Heart left ventricle (tissue), 16 donors: ENCODE results near the gene RSL24D1. TPM values are rescaled to one million over a fixed set of nuclear protein-coding genes. Genes with fewer than 3 reads are reported as not detected.

ENCODE experiments used
- ATAC-seq, 4 donors: fragments of 200-7000 bp; cut with Tn5 transposase; one replicate each; pipeline ENCODE4 v1.9.1; 2020 to 2022; ENCODE audit warnings: moderate library complexity in 4 of 4, mild to moderate bottlenecking in 3 of 4, moderate number of reproducible peaks in 1 of 4
- DNase-seq, 5 donors: peaks; one replicate each; pipeline ENCODE4 v3.0.0-alpha.2; 2020
- H3K27ac ChIP-seq, 12 donors: fragments of 200-600 bp; sonication (generic) in 4 of 12; one replicate each; pipeline versions ENCODE4 v1.5.0 to v1.8.0; 2016 to 2022; ENCODE audit warnings: mild to moderate bottlenecking in 2 of 12
- H3K27me3 ChIP-seq, 9 donors: fragments of 200-600 bp; sonication (generic) in 2 of 9; one replicate each; pipeline versions ENCODE4 v1.5.1 to v1.8.0; 2016 to 2022; ENCODE audit warnings: mild to moderate bottlenecking in 3 of 9
- H3K36me3 ChIP-seq, 9 donors: fragments of 200-600 bp; sonication (generic) in 2 of 9; one replicate each; pipeline versions ENCODE4 v1.5.0 to v1.8.0; 2018 to 2022; ENCODE audit warnings: mild to moderate bottlenecking in 2 of 9
- H3K4me1 ChIP-seq, 12 donors: fragments of 200-600 bp; sonication (generic) in 4 of 12; one replicate each; pipeline versions ENCODE4 v1.5.0 to v1.8.0; 2016 to 2022; ENCODE audit warnings: mild to moderate bottlenecking in 3 of 12
- H3K4me3 ChIP-seq, 12 donors: fragments of 200-600 bp; sonication (generic) in 4 of 12; one replicate each; pipeline versions ENCODE4 v1.5.0 to v1.8.0; 2017 to 2022; ENCODE audit warnings: mild to moderate bottlenecking in 9 of 12, moderate library complexity in 4 of 12
- H3K9me3 ChIP-seq, 12 donors: fragments of 200-600 bp; sonication (generic) in 4 of 12; one replicate each; pipeline versions ENCODE4 v1.5.0 to v1.8.0; 2016 to 2022; ENCODE audit warnings: mild to moderate bottlenecking in 1 of 12
- CTCF ChIP-seq, 12 donors: fragments of 200-600 bp; sonication (generic) in 4 of 12; IDR thresholded peaks; one replicate each; pipeline versions ENCODE4 v1.5.0 to v1.8.0; 2018 to 2022; ENCODE audit warnings: antibody characterized with exemption in 12 of 12, mild to moderate bottlenecking in 5 of 12
- POLR2A ChIP-seq, 2 donors: fragments of 450-650 bp; IDR thresholded peaks; one replicate each; pipeline ENCODE4 v1.6.1; 2017; ENCODE audit warnings: antibody characterized with exemption in 2 of 2, mild to moderate bottlenecking in 2 of 2, moderate library complexity in 2 of 2
- WGBS, 4 donors: extraction: QIAGEN DNeasy Blood & Tissue Kit in 2 of 4; methylation state at CpG; one replicate each; pipeline versions ENCODE4 v1.1.5 to v1.1.7; 2013 to 2018; 5-methylcytosine and 5-hydroxymethylcytosine counted together
- intact Hi-C, 10 donors: fragments of 100-400 bp; cut with DNase I; formaldehyde crosslinking; loops; one replicate each; pipeline versions ENCODE4 v1.11.1 to v1.14.2; 2022
- polyA plus RNA-seq, 2 donors: library from polyadenylated mRNA; stranded (reverse); fragments of 200-250 nt; gene quantifications; one replicate each; pipeline ENCODE4 v1.2.3, GENCODE V29; 2013
- total RNA-seq, 9 donors: library from RNA; depleted of rRNA in 2 of 9; stranded (reverse); fragments of >200 nt in 2 of 9; fragmentation: NEBNext Ultra II Directional in 3 of 9; extraction: Animal tissue kit (Norgen Biotek cat#: 25700) in 3 of 9; gene quantifications; one replicate each; pipeline versions ENCODE4 v1.1.0 to v1.2.4, GENCODE V29; 2016 to 2023
- donor health status: ischemic (EF 13 %, LVEDD 7.1; RV severe dilation, severe dysfunction).
- donor health status: healthy with polysubstance abuse.
- donor health status: DM: no; HTN: yes; CAD: no.
- donor health status: DM: no; HTN: no; CAD: no.
- donor health status: ischemic (EF 25% LVEDD 6.9; RV normal size, moderate dysfunction).
- donor health status: ischemic (EF 25% LVEDD 5.7; RV mildly dilated, moderate dysfunction).
- donor health status: healthy.
- donor health status: DM: yes; HTN: yes; CAD: no.
- donor health status: ischemic (EF 35%, LVEDD 5.7; RV mildly dilated, moderate dysfunction).
- donor health status: nonischemic (EF 11% LVEDD 7.7; RV severe dilation, severe dysfunction).
- donor health status: DM: yes; HTN: yes; CAD: no.
- donor health status: PGD.
- donor health status: ischemic (EF 29% LVEDD 5.4; RV normal size, mild dysfunction).
- donor health status: nonischemic (EF 23%, LVEDD 6.1; RV moderate dilation, normal function).

RSL24D1 gene
- total and polyA plus RNA-seq, 11 donors = 25.5 to 51.9 (median 39.8) TPM

GRCh38 chr15:55241186-55241585 is 44.4 kb upstream of the RSL24D1 start:
- Histone ChIP-seq H3K9me3 (no peaks in the 10 kb centered on the region), H3K4me3 (no peak overlapping the region), H3K27ac (no peak overlapping the region), H3K36me3 (no peaks in the 10 kb centered on the region), H3K4me1 (peaks cover 0 to 19% (median 0%) of the 10 kb centered on the region in 12 donors), H3K27me3 (no peaks in the 10 kb centered on the region)
- WGBS, 4 donors = 76 to 86% (median 79%) methylated on average over 1 of the region's 1 CpG
- intact Hi-C loops = no loop called here
- ATAC-seq (no peak), DNase-seq (no peak)
- no peak for TF ChIP-seq POLR2A (IDR thresholded peaks at IDR 0.05)

GRCh38 chr15:55240125-55240760 is 43.5 kb upstream of the RSL24D1 start:
- H3K4me1 ChIP-seq = peaks cover 0 to 19% (median 0%) of the 10 kb centered on the region in 12 donors
- ATAC-seq = no peak
- WGBS, 4 donors = 74 to 77% (median 74%) methylated on average over 3 of the region's 3 CpGs
- no peaks in the 10 kb centered on the region for H3K27me3 ChIP-seq
- H3K27ac ChIP-seq = no peak overlapping the region
- TF ChIP-seq POLR2A (IDR thresholded peaks at IDR 0.05) = no peak
- no peak for TF ChIP-seq CTCF (IDR thresholded peaks at IDR 0.05)
- no peak for DNase-seq
- intact Hi-C loops = no loop called here
- no peaks in the 10 kb centered on the region for H3K9me3 ChIP-seq
- H3K4me3 ChIP-seq = no peak overlapping the region
- H3K36me3 ChIP-seq = no peaks in the 10 kb centered on the region

- ATAC-seq = no peak
- intact Hi-C loops = no loop called here
- TF ChIP-seq CTCF (IDR thresholded peaks at IDR 0.05) (no peak), POLR2A (IDR thresholded peaks at IDR 0.05) (no peak)
- Histone ChIP-seq H3K4me3 (no peak overlapping the region), H3K4me1 (peaks cover 0 to 19% (median 0%) of the 10 kb centered on the region in 12 donors), H3K27me3 (no peaks in the 10 kb centered on the region), H3K27ac (no peak overlapping the region), H3K36me3 (peaks cover 0 to 1% (median 0%) of the 10 kb centered on the region in 9 donors), H3K9me3 (no peaks in the 10 kb centered on the region)
- 75 to 89% (median 87%) methylated on average over 5 of the region's 5 CpGs for WGBS, 4 donors
- no peak for DNase-seq
These were observed 42.8 kb upstream of the RSL24D1 start for GRCh38 chr15:55239440-55240124.

- H3K4me1 ChIP-seq = peaks cover 0 to 19% (median 0%) of the 10 kb centered on the region in 12 donors
- peaks cover 0 to 5% (median 0%) of the 10 kb centered on the region in 9 donors for H3K36me3 ChIP-seq
- WGBS, 4 donors = 95 to 98% (median 96%) methylated on average over 2 of the region's 2 CpGs
- DNase-seq (no peak), ATAC-seq (no peak)
- no peak overlapping the region for H3K4me3 ChIP-seq
- intact Hi-C loops = no loop called here
- TF ChIP-seq CTCF (IDR thresholded peaks at IDR 0.05) (no peak), POLR2A (IDR thresholded peaks at IDR 0.05) (no peak)
- H3K9me3 ChIP-seq = no peaks in the 10 kb centered on the region
- H3K27ac ChIP-seq = no peak overlapping the region
- no peaks in the 10 kb centered on the region for H3K27me3 ChIP-seq
These were observed 42.1 kb upstream of the RSL24D1 start for GRCh38 chr15:55238877-55239276.
